ENCODE results near the gene SORCS2.
A peak's percentile ranks its signal among the peaks of the same experiment; 100 is the strongest.

SORCS2 gene

GRCh38 chr4:7333801-7334421 is 141.6 kb downstream of the SORCS2 start:
- DNase-seq (ENCODE audit: low spot score), result no peak
- TF ChIP-seq CTCF (IDR thresholded peaks at IDR 0.05; ENCODE audit: extremely low read depth, missing control alignments), result no peak

GRCh38 chr4:7334521-7335275 is 142.4 kb downstream of the SORCS2 start:
- no peak for TF ChIP-seq CTCF (IDR thresholded peaks at IDR 0.05; ENCODE audit: extremely low read depth, missing control alignments)
- DNase-seq (ENCODE audit: low spot score), result no peak

GRCh38 chr4:7335344-7336066 is 143.2 kb downstream of the SORCS2 start:
- peak; percentile 76 for DNase-seq (ENCODE audit: low spot score)
- peak; percentile 68 for TF ChIP-seq CTCF (IDR thresholded peaks at IDR 0.05; ENCODE audit: extremely low read depth, missing control alignments)

- TF ChIP-seq CTCF (IDR thresholded peaks at IDR 0.05; ENCODE audit: extremely low read depth, missing control alignments), result no peak
- no peak for DNase-seq (ENCODE audit: low spot score)
These were observed 143.8 kb downstream of the SORCS2 start for GRCh38 chr4:7336067-7336569.

- no peak for TF ChIP-seq CTCF (IDR thresholded peaks at IDR 0.05; ENCODE audit: extremely low read depth, missing control alignments)
These were observed 144.4 kb downstream of the SORCS2 start for GRCh38 chr4:7336732-7337131.

GRCh38 chr4:7337196-7338058 is 145.1 kb downstream of the SORCS2 start:
- no peak for DNase-seq (ENCODE audit: low spot score)
- TF ChIP-seq CTCF (IDR thresholded peaks at IDR 0.05; ENCODE audit: extremely low read depth, missing control alignments), result no peak

More at GRCh38 chr4:7336732-7337131, 144.4 kb downstream of the SORCS2 start:
- DNase-seq (ENCODE audit: low spot score), result no peak

Measured in GM20000 (cell line).